Measurements from ENCODE around the gene CIPC. TPM values are rescaled to one million over a fixed set of nuclear protein-coding genes. Genes with fewer than 3 reads are reported as not detected.

The CIPC gene
- total and polyA plus RNA-seq, 2 of the 13 experiments (the other 11 are each of a cell fraction or from before 2014, with no cell fraction given): 7.6 to 13.9 TPM

GRCh38 chr14:77097700-77098528, at the start of gene CIPC (continued):
- TF ChIP-seq FOXO4 (CRISPR knock-in tag; conservative IDR thresholded peaks at IDR 0.05) (no peak), ZNF576 (CRISPR knock-in tag; IDR thresholded peaks at IDR 0.05) (no peak), RNF219 (CRISPR knock-in tag; IDR thresholded peaks at IDR 0.05) (peak; percentile 3; the same call in 1 of the 2 replicates), ZNF816 (CRISPR knock-in tag; IDR thresholded peaks at IDR 0.05; ENCODE audit: borderline replicate concordance) (peak; percentile 51; the same call in 1 of the 2 replicates), AKAP8 (CRISPR knock-in tag; IDR thresholded peaks at IDR 0.05) (peak; percentile 55; the same call in 1 of the 2 replicates), ATM (IDR thresholded peaks at IDR 0.05; ENCODE audit: borderline replicate concordance) (no peak), PRPF4 (IDR thresholded peaks at IDR 0.05; ENCODE audit: low read depth, low read length, poor library complexity, severe bottlenecking) (no peak), NFKBIZ (CRISPR knock-in tag; IDR thresholded peaks at IDR 0.05) (no peak), ZNF609 (CRISPR knock-in tag; IDR thresholded peaks at IDR 0.05; ENCODE audit: borderline replicate concordance) (peak; percentile 31; the same call in 1 of the 2 replicates), ZNF335 (CRISPR knock-in tag; IDR thresholded peaks at IDR 0.05) (no peak), TMF1 (CRISPR knock-in tag; IDR thresholded peaks at IDR 0.05; ENCODE audit: low read depth) (no peak), TCF7 (IDR thresholded peaks at IDR 0.05; ENCODE audit: low read depth) (no peak), SP2 (CRISPR knock-in tag; IDR thresholded peaks at IDR 0.05) (peak; percentile 67), ZNF432 (CRISPR knock-in tag; IDR thresholded peaks at IDR 0.05; ENCODE audit: borderline replicate concordance) (no peak), FOXO1 (CRISPR knock-in tag; IDR thresholded peaks at IDR 0.05) (peak; percentile 9; the same call in 1 of the 2 replicates), NKX3-1 (CRISPR knock-in tag; IDR thresholded peaks at IDR 0.05) (no peak), ZNF276 (CRISPR knock-in tag; IDR thresholded peaks at IDR 0.05; ENCODE audit: low read depth) (no peak), MEIS2 (CRISPR knock-in tag; IDR thresholded peaks at IDR 0.05) (no peak), ZNF20 (CRISPR knock-in tag; IDR thresholded peaks at IDR 0.05) (no peak)
